MM.1S (cell line): ENCODE data around the gene PYGL.

ENCODE experiments used
- DNase-seq: peaks from one replicate; pipeline ENCODE4 v3.0.0-alpha.2; 2015
- H2AFZ ChIP-seq: fragments of 300-600 bp; sonication (generic); 2 replicates; pipeline ENCODE4 v1.6.0; 2016; ENCODE audit warnings: antibody characterized with exemption, low read length
- H3F3A ChIP-seq: fragments of 300-600 bp; sonication (generic); 2 replicates; pipeline ENCODE4 v1.6.1; 2016; ENCODE audit warnings: mild to moderate bottlenecking, antibody characterized with exemption, low read length, moderate library complexity, mixed read lengths; ENCODE audit not compliant: insufficient read depth
- H3K27ac ChIP-seq: fragments of 300-600 bp; sonication (generic); 2 replicates; pipeline ENCODE4 v1.5.1; 2016; ENCODE audit warnings: mild to moderate bottlenecking, low read length
- H3K27me3 ChIP-seq: fragments of 300-600 bp; sonication (generic); replicated peaks from 2 replicates; pipeline ENCODE4 v1.6.0; 2016; ENCODE audit warnings: low read length; ENCODE audit not compliant: insufficient read depth
- H3K36me3 ChIP-seq: fragments of 300-600 bp; sonication (generic); replicated peaks from 2 replicates; pipeline ENCODE4 v1.6.1; 2016; ENCODE audit warnings: mild to moderate bottlenecking, low read length, mixed read lengths; ENCODE audit not compliant: insufficient read depth
- H3K4me1 ChIP-seq: fragments of 300-600 bp; sonication (generic); 2 replicates; pipeline ENCODE4 v1.6.1; 2016; ENCODE audit warnings: low read length, mixed read lengths
- H3K4me2 ChIP-seq: fragments of 300-600 bp; sonication (generic); 2 replicates; pipeline ENCODE4 v1.6.0; 2016; ENCODE audit warnings: low read depth, low read length
- H3K4me3 ChIP-seq: fragments of 300-600 bp; sonication (generic); 2 replicates; pipeline ENCODE4 v1.5.1; 2016; ENCODE audit warnings: low read length, mixed read lengths
- H3K79me2 ChIP-seq: fragments of 300-600 bp; sonication (generic); 2 replicates; pipeline ENCODE4 v1.6.1; 2016; ENCODE audit warnings: mixed run types, low read length, mixed read lengths
- H3K9ac ChIP-seq: fragments of 300-600 bp; sonication (generic); 2 replicates; pipeline ENCODE4 v1.6.1; 2016; ENCODE audit warnings: low read length, mixed read lengths
- H3K9me2 ChIP-seq: fragments of 300-600 bp; sonication (generic); replicated peaks from 2 replicates; pipeline ENCODE4 v1.6.1; 2016; ENCODE audit warnings: mild to moderate bottlenecking, low read length, mixed read lengths; ENCODE audit not compliant: insufficient read depth
- H3K9me3 ChIP-seq: fragments of 300-600 bp; sonication (generic); replicated peaks from 2 replicates; pipeline ENCODE4 v1.6.1; 2016; ENCODE audit warnings: mild to moderate bottlenecking, low read length, mixed read lengths; ENCODE audit not compliant: insufficient read depth
- H4K20me1 ChIP-seq: fragments of 300-600 bp; sonication (generic); 2 replicates; pipeline ENCODE4 v1.6.1; 2016; ENCODE audit warnings: mild to moderate bottlenecking, low read length, moderate library complexity, mixed read lengths; ENCODE audit not compliant: insufficient read depth
- CTCF ChIP-seq: fragments of 300-600 bp; sonication (generic); IDR thresholded peaks from 2 replicates; pipeline ENCODE4 v1.5.1; 2016; ENCODE audit warnings: antibody characterized with exemption, low read length, mixed read lengths
- EZH2 ChIP-seq: fragments of 300-600 bp; sonication (generic); optimal IDR thresholded peaks from 2 replicates; pipeline ENCODE3; 2017; ENCODE audit warnings: low read depth, mild to moderate bottlenecking, antibody characterized with exemption, low read length, mixed read lengths
- EZH2phosphoT487 ChIP-seq: fragments of 300-600 bp; sonication (generic); IDR thresholded peaks from 2 replicates; pipeline ENCODE4 v1.6.1; 2018; ENCODE audit warnings: antibody characterized with exemption, low read length

The PYGL gene

GRCh38 chr14:50892255-50892654, 52.0 kb downstream of the PYGL start:
- no peak for DNase-seq
- no peak overlapping the region for H3K27ac ChIP-seq
- H3K36me3 ChIP-seq = no peaks in the 10 kb centered on the region
- H3K27me3 ChIP-seq = no peaks in the 10 kb centered on the region
- H3K4me2 ChIP-seq = no peak overlapping the region
- no peaks in the 10 kb centered on the region for H4K20me1 ChIP-seq
- H3K4me1 ChIP-seq = no peaks in the 10 kb centered on the region
- no peaks in the 10 kb centered on the region for H3K79me2 ChIP-seq
- H2AFZ ChIP-seq = no peak overlapping the region
- H3K9me3 ChIP-seq = no peaks in the 10 kb centered on the region
- no peak for TF ChIP-seq EZH2
- no peak for TF ChIP-seq CTCF
- no peak for TF ChIP-seq EZH2phosphoT487
- H3K9ac ChIP-seq = no peak overlapping the region
- no peak overlapping the region for H3K4me3 ChIP-seq
- no peaks in the 10 kb centered on the region for H3K9me2 ChIP-seq
- no peaks in the 10 kb centered on the region for H3F3A ChIP-seq

DNA sequence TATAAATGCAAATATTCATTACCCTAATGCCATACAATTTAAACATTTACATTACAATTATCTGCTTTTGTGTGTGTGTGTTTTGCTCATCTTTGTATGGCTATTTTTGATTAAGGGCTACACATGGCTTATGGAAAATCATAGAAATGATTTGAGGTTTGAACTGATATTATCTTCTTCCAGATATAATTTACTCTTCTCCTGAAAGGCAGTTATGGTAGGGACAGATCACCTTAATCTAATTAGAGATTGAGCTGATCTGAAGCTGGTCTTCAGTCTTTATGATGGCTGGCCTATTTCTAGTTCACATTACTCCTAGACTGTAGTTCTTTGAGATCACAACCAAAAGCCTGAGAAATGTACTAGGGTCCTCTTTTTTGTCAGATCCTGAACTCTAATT, 56.8 kb downstream of the PYGL start:
- Histone ChIP-seq H3K4me2 (no peak overlapping the region), H4K20me1 (no peaks in the 10 kb centered on the region), H2AFZ (no peak overlapping the region), H3F3A (no peaks in the 10 kb centered on the region), H3K27ac (no peak overlapping the region), H3K4me1 (no peaks in the 10 kb centered on the region), H3K36me3 (no peaks in the 10 kb centered on the region), H3K9ac (no peak overlapping the region), H3K79me2 (no peaks in the 10 kb centered on the region), H3K9me3 (no peaks in the 10 kb centered on the region), H3K4me3 (no peak overlapping the region), H3K9me2 (no peaks in the 10 kb centered on the region), H3K27me3 (no peaks in the 10 kb centered on the region)
- TF ChIP-seq CTCF (no peak), EZH2phosphoT487 (no peak), EZH2 (no peak)
- DNase-seq = no peak

DNA sequence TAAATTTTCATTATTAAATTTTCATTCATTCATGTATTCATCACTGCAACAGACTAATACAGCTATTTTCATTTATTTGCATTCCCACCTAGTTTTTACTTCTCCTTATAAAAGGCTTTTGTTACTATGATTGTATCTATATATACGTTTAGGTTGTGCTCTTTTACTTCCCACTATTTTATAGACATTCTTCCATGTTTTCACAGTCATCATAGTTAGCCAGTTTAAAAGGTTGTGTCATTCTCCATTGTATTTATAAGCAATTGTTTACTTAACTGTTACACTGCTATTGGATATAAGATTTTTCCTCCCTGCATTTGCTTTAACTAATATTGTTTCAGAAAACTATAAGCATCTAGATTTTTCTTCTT, 60.5 kb downstream of the PYGL start:
- Histone ChIP-seq H3K4me1 (no peaks in the 10 kb centered on the region), H3K4me3 (no peak overlapping the region), H3K79me2 (no peaks in the 10 kb centered on the region), H3K4me2 (no peak overlapping the region), H3F3A (no peaks in the 10 kb centered on the region), H3K36me3 (no peaks in the 10 kb centered on the region), H4K20me1 (no peaks in the 10 kb centered on the region), H3K27me3 (no peaks in the 10 kb centered on the region), H2AFZ (no peak overlapping the region), H3K9me2 (no peaks in the 10 kb centered on the region), H3K9me3 (no peaks in the 10 kb centered on the region), H3K27ac (no peak overlapping the region), H3K9ac (no peak overlapping the region)
- TF ChIP-seq EZH2 (no peak), EZH2phosphoT487 (no peak), CTCF (no peak)
- no peak for DNase-seq
